Prostate gland (tissue), 2 donors: ENCODE data around the gene ANTXRL.
"Not testable (repeated sequence)": the region's sequence is repeated elsewhere in the genome, so short reads cannot be mapped to it uniquely, and the experiment has no call there.

ENCODE experiments used
- CTCF ChIP-seq, 4 experiments: fragments of 200-600 bp in 2 of 4; fragments of 450-650 bp in 2 of 4; sonication (generic) in 2 of 4; IDR thresholded peaks; 1 replicate in 3 of 4; 2 replicates in 1 of 4; pipeline ENCODE4 v1.5.1; 2016 to 2019; ENCODE audit warnings: antibody characterized with exemption in 4 of 4, mild to moderate bottlenecking in 2 of 4, moderate library complexity in 2 of 4
- POLR2A ChIP-seq: fragments of 450-650 bp; IDR thresholded peaks from one replicate; pipeline ENCODE4 v1.6.1; 2016; ENCODE audit warnings: antibody characterized with exemption, mild to moderate bottlenecking
- POLR2AphosphoS5 ChIP-seq: sonication (generic); formaldehyde crosslinking; IDR thresholded peaks from one replicate; pipeline ENCODE4 v1.6.1; 2017; ENCODE audit warnings: antibody characterized with exemption

DNA sequence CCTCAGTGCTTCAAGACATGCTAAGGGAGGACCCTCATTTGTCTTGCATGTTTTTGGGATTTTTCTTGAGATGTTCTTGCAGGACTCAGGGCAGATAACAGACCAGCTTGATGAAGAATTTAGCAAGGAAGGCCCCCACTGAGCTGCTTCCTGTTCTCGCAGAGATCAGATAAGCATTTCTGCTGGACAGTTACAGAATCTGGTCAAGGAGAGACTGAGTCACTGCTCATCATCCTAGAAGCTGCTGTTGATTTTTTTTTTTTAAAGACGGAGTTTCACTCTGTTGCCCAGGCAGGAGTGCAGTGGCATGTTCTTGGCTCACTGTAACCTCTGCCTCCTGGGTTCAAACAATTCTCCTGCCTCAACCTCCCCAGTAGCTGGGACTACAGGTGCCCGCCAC, 87.6 kb downstream of the ANTXRL start:
- TF ChIP-seq CTCF (IDR thresholded peaks at IDR 0.05); POLR2A; POLR2AphosphoS5: not testable (repeated sequence)
